ENCODE measurements around the gene IGFN1.

IGFN1 gene

GRCh38 chr1:201145132-201145531 is 45.5 kb upstream of the IGFN1 start:
- no peak for TF ChIP-seq CTCF (IDR thresholded peaks at IDR 0.05)

- no peak for TF ChIP-seq CTCF (IDR thresholded peaks at IDR 0.05)
Measured at GRCh38 chr1:201145816-201146215, 44.8 kb upstream of the IGFN1 start.

- no peak for TF ChIP-seq CTCF (IDR thresholded peaks at IDR 0.05)
Measured at GRCh38 chr1:201146626-201147390, 43.8 kb upstream of the IGFN1 start.

- no peak for TF ChIP-seq CTCF (IDR thresholded peaks at IDR 0.05)
Measured at GRCh38 chr1:201147396-201148015, 43.1 kb upstream of the IGFN1 start.

- peak; percentile 66 for TF ChIP-seq CTCF (IDR thresholded peaks at IDR 0.05)
Measured at GRCh38 chr1:201149400-201149799, 41.2 kb upstream of the IGFN1 start.

- no peak for TF ChIP-seq CTCF (IDR thresholded peaks at IDR 0.05)
Measured at GRCh38 chr1:201153474-201154388, 36.9 kb upstream of the IGFN1 start.

- TF ChIP-seq CTCF (IDR thresholded peaks at IDR 0.05) = no peak
Measured at GRCh38 chr1:201154389-201155165, 36.0 kb upstream of the IGFN1 start, which contains the start of gene TMEM9. Gene TMEM9, minus strand, starts transcription at chr1:201154474. Its CDS starts 551 bp downstream, at chr1:201153923.
